ENCODE results near the gene SRPK2.
A peak's percentile ranks its signal among the peaks of the same experiment; 100 is the strongest.
"Not testable (repeated sequence)": the region's sequence is repeated elsewhere in the genome, so short reads cannot be mapped to it uniquely, and the experiment has no call there.

SRPK2 gene

DNA sequence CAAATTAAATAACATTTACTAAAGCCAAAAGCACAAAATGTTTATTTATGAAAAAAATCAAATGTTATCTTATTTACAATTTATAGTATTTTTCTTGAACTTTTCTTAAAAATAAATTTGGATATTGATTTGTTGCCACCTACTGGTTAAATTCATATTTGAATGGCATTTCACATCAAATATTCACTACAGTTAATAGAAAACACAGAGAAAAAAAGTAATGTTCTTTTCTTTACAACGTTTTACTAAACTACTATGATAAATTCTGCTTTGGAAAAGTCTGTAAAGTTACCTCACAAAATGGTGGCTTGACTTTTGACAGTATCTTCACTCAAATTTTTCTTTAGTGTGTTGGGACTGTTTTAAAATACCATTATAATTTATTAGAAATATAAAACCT lies 52.7 kb downstream of the SRPK2 start:
- DNase-seq, result no peak

DNA sequence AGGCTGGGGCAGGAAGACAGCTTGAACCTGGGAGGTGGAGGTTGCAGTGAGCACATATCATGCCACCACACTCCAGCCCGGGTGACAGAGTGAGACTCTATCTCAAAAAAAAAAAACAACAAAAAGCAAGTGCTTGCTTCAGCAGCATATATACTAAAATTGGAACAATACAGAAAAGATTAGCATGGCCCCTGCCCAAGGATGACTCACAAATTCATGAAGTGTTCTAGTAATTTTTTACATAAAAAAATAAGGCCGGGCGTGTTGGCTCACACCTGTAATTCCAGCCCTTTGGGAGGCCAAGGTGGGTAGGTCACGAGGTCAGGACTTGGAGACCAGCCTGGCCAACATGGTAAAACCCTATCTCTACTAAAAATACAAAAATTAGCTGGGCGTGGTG lies 56.1 kb downstream of the SRPK2 start:
- DNase-seq, result not testable (repeated sequence)

DNA sequence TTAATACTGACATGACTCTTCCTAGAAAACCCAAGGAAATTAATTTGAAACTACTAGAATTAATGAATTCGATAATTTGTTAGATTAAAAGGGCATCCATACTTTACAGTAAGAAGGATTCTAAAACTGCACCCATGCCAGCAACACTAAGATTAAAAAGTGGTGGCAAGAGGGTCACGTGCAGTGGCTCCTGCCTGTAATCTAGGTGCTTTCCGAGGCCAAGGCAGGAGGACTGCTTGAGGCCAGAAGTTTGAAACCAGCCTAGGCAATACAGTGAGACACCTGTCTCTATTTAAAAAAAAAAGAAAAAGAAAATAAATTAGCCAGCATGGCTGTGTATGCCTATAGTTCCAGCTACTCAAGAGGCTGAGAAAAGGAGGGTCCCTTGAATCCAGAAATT lies 58.2 kb downstream of the SRPK2 start:
- DNase-seq, result no peak

DNA sequence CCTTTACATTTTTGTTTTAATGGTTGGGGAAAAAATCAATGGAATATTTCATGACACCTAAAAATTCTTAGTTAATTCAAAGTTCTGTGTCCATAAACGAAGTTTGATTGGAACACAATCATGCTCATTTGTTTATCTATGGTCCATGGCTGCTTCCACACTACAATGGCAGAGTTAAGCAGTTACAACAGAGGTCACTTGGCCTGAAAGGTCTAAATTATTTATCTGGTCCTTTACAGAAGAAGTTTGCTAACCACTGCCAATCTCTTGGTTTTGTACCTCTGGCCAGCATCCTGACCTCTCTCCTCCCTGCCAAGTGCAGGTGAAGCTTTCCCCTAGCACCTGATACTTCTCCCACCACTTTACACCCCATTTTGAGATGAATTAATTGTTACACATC lies 61.5 kb downstream of the SRPK2 start:
- no peak for DNase-seq

DNA sequence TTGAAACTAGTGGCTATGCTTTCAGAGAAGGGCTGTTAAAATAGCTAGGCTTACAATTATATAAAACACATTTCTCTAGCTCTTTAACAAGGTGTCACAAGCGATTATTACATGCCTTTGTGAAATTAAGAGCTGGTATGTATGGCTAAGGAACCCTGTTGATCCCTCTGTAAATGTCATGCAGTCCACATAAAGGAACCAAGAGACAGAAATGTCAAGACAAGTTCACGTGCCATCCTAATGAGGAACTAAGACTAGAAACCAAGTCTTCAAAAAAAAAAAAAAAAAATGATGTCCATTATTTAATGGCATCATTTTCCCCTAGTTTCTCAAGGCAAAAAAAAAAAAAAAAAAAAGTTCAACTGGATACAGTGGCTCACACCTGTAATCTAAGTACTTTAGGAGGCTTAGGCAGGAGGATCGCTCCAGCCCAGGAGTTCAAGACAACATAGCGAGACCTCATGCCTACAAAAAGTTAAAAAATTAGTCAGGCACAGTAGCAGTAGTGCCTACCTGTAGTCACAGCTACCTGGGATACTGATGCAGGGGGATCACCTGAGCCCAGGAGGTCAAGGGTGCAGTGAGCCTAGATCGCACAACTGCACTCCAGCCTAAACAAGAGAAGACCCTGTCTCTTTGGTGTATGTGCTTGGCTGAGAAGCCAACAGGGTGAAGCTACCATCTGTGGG lies 63.4 kb downstream of the SRPK2 start:
- DNase-seq, result no peak

DNA sequence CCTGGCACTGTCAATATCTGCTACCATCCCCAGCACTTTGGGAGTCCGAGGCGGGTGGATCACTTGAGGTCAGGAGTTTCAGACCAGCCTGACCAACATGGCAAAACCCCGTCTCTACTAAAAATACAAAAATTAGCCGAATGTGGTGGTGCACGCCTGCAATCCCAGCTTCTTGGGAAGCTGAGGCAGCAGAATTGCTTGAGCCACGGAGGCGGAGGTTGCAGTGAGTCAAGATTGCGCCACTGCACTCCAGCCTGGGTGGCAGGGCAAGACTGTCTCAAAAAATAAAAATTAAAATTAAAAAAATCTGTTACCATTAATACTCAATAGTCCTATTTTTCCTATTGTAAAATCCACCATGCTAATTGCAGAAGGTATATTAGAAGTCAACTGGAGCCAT lies 64.1 kb downstream of the SRPK2 start:
- not testable (repeated sequence) for DNase-seq

DNA sequence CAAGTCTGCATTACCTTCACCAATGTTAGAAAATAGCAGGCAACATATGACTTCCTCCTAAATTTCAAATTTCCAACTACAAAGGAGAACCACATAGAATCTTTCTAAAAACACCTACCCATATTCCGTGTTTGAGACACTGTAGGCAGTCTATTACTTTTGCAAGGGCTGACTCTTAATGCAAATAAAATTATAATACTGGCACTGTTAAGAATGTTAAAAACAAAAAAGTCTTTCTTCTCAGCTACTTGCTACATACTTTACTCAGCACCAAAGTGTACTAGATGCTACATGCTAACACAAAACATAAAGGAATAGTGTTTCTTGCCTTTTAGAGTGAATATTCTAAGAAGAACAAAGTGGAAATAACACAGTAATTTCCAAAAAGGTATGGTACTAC lies 65.4 kb downstream of the SRPK2 start:
- DNase-seq, result no peak

DNA sequence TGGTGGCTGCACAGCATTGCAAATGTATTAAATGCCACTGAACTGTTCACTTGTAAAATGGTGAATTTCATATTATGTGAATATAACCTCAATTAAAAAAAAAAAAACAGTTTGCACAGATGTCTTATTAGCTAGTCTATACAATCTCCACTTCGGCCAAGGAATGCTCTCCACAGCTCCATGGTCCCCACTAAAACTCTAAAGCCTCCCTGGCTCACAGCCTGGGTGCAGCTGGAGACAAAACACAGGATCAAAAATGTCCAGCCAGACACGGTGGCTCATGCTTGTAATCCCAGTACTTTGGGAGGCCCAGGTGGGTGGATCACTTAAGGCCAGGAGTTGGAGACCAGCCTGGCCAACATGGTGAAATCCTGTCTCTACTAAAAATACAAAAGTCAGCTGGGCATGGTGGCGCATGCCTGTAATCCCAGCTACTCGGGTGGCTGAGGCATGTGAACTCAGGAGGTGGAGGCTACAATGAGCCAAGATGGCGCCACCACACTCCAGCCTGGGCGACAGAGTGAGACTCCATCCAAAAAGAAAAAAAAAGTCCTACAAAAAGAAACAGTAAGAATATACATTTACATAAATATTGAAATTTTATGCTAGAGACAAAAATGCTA lies 66.0 kb downstream of the SRPK2 start:
- DNase-seq, result no peak

DNA sequence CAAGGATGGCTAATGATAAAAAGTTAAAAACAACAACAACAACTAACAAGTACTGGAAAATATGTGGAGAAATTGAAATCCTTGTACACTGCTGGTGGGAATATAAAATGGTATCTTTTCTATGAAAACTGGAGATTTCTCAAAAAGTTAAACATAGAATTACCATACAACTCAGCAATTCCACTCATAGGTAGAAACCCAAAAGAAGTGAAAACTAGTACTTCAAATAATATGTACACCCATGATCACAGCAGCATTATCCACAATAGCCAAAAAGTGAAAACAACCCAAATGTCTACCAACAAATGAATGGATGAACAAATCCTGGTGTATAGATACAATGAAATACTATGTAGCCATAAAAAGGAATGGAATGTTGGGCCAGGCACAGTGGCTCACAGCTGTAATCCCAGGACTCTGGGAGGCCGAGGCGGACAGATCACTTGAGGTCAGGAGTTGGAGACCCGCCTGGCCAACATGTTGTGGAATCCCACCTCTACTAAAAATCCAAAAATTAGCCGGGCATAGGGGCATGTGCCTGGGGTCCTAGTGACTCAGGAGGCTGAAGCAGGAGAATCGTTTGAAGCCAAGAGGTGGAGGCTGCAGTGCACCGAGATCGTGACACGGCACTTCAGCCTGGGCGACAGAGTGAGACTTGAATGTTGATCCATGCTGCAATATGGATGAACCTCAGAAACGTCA lies 66.8 kb downstream of the SRPK2 start:
- DNase-seq, result no peak

DNA sequence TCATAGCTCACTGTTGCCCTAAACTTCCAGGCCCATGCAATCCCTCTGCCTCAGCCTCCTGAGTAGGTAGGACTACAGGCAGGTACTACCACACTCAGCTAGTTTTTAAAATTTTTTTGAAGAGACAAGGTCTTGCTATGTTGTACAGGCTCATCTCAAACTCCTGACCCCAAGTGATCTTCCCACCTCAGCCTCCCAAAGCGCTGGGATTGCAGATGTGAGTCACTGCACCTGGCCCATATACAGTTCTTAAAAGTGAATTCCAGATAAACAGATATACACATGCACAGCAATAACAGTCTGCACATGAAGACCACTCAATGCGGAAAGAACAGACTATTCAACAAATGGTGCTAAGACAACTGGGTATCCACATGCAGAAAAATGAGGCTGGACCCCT lies 67.8 kb downstream of the SRPK2 start:
- DNase-seq, result no peak

DNA sequence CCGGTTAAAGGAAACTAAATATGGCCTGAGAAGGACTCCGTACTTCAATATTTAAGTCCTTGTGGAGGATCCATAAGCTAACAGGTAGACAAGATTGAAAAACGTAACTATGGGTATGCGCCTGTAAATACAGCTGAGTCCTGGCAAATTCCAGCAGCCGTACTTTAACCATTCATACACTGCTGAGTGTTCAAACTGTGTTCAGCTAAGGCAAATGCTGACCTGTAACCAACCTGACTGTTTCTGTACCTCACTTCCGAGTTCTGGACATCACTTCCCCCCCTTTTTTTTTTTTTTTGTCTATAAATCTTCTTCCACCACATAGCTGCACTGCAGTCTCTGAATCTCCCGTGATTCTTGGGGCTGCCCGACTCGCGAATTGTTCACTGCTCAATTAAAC lies 69.1 kb downstream of the SRPK2 start:
- DNase-seq, result no peak

DNA sequence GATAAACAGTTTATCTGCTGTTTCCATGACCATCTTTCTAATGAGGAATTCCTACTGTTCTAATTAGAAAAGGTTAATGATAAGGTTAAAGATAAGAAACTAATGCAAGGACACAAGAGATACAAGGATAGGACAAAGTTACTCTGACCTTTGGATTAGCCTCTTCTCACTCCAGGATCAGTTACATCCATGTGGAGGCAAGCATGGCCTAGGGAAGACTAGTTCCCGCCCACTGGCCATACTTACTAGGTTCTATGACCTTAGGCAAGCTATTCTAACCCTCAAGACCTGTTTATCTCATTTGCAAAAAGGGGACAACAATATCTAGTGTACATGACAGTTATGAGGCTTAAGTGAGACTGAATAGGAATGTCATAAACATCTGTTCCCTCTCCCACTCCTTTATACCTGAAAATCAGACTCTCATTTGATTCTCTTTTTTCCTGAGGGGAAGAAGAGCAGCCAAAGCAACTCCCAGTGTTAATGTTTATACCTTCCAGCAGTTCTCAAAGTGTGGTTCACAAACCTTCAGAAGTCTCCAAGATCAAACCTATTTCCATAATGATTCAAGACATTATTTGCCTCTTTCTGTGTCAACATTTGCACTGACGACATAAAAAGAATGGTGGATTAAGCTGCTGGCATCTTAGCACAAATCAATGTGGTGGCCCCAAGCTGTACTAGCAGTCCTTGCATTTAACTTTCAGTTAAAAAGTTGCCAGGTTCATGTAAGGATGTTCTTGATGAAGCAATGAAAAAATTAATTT lies 72.0 kb downstream of the SRPK2 start:
- DNase-seq, result no peak

DNA sequence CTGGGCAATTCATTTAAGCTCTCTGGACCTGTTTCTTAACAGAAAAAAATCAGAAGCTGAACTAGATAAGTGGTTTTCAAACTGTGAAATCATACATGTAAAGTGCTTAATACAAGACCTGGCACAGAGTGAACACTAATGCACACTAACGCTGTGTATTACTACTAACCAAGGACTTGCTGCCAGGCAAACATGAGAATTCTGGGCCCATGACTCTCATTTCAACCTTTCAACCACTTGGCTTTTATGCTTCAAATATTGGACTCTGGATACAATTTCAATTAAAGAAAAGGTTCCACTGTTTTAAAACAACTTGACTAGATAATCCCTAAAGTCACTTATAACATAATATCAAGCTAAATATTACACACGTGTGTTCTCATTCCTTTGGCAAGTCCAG lies 73.4 kb downstream of the SRPK2 start:
- no peak for DNase-seq

DNA sequence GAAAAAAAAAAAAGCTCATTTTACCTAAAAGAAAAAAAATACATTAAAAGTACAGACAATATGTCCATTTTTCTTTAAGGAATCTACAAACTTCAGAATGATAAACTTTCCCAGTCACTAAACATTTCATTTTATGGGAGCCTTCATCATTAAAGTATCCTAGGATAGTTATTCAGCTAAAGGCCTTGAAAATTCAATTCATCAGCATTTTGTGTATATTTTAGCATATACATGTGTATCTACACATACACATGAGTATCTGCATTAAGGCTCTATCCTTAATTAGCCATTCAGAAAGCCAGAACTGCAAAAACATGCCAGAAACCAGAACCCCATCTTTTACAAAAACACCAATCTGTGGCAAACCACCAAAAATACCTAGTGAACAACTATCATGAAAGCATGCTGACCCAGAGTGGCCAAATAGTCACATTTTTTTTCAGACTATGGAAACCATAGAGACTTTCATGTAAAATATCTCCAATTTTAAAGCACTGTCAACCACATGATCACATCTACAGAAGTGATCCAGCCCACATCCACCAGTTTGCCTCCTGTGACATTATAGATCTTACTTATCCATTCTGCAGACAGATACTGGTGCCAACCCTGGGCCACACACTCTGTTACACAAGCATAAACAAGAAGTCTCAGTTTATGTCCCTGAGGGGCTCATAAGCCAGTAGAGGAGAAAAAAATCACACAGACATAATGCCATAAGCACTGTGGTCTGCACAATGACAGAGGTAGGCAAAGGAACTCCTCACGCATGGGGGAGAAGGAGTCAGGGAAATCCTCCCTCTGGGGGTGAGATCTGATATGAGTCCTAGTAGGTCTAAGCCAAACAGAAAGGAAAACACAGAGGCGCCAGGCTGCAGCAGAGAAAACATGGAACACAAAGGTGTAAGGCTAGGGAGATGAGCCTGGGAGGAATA lies 79.2 kb downstream of the SRPK2 start:
- no peak for DNase-seq

DNA sequence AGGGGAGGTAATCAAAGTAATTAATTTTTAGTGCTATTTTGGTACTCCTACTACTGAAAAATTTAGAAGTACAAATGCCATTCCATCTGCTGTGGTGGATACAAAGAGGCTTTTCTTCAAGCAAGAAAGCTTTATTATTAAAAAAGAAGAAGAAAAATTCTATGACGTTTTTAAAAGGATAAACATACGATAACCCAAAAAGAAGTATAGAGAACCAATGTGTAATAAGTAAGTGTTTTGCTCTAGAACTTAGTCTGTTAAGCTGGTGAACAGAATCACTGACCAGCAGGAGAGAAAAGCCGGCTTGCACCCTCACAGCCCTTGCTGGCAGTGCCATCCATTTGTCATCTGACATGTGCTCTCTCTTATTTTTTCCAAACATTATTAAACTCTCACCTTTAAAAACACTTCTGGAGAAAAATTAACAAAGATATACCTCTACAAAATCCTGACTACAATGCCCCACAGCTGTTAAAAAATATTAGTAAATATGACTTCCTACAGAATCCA lies 81.5 kb downstream of the SRPK2 start:
- DNase-seq, result no peak

DNA sequence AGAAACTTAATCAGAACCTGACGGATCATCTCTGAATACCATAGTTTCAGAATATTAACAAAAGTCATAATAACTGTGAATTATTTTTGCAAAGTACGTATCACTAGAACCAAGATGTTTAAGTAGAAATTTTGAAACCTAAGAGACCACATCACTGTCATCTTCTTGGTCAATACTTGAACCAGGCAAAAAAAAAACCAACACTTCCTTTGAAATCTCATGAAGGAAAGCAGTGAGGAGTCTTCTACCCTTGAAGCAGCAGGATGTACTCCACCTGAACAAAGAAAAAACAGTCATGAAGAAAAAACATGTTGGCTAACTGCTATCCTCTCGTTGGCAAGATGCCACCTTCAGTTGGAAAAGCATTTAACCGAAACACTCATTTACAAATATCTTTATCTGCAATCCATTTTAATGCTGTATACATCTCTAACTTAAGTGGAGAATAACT lies 82.4 kb downstream of the SRPK2 start:
- no peak for DNase-seq

DNA sequence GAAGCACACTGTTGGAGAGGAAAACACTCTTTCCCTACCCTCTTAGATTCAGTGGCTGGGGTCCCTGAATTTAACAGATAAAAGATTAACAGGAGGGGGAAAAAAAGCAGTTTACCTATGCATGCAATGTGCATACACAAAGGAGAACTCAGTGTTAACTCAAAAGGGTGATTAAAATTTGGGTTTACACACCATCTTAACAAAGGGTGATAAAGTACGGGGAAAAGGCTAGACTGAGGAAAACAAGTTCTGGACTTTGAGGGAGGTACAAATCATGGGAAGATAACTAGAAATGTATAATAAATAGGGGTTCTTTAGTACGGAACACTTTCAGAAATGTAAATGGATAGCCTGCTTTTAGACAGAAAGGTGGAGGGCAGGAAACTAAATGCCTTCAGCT lies 83.1 kb downstream of the SRPK2 start:
- no peak for DNase-seq

DNA sequence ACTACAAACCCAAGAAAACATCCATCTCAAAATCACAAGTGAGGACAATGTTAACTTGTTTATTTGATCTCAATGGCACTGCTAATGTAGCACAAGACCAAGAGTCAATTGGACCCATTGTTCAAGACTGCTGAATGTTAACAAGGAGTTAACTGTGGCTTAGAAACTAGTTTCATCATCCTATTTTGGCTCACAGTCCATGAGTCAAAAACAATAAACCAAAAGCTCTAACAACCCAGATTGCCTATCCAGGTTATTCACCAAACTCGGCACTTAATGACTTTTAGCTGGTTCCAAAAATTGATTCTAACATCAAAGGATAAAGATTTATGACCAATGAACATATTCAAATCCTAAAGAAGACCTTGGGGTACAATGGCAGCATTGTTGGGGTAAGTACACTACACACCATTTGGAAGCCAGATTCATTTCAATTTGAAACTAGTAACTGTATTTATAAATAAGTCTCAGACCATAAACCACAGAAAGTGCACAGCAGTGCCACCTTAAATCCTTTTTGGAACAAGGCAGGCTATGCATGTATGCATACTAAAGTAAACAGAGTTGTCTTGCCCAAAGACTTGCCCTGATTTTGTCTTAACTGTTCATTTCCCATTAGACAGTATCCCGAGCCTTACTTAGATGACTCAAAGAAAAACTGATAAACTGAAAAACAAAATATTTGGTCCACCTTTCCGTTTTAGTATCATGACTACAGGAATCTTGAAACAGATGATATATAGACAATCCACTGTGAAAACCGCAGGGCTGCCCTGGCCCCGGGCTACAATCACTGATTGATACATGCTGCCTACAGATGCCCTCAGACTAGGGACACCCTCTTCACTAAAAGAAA lies 84.5 kb downstream of the SRPK2 start:
- DNase-seq, result no peak

DNA sequence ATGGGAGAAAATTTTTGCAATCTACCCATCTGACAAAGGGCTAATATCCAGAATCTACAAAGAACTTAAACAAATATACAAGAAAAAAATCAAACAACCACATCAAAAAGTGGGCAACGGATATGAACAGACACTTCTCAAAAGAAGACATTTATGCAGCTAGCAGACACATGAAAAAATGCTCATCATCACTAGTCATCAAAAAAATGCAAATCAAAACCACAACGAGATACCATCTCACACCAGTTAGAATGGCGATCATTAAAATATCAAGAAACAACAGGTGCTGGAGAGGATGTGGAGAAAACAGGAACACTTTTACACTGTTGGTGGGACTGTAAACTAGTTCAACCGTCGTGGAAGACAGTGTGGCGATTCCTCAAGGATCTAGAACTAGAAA lies 88.1 kb downstream of the SRPK2 start:
- not testable (repeated sequence) for DNase-seq

DNA sequence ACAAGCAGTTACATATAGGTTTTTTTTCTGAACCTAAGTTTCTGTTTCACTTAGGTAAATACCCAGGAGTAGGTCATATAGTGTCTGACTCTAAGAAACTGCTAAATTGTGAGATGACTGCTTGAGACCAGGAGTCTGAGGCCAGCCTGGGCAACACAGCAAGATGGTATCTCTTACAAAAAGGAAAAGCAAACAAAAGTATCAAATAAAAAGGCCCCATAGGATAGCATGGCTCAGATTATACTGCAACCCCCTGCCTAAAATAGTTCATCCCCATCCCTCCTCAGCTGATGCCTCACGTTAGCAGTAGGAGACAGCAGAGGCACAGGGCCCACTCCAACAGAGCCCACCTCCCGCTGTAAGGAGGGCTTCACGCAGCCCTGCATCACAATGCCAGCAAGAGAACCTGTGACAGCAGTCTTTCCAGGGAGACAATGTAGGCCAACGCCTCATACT lies 90.3 kb downstream of the SRPK2 start:
- DNase-seq, result peak; percentile 44

DNA sequence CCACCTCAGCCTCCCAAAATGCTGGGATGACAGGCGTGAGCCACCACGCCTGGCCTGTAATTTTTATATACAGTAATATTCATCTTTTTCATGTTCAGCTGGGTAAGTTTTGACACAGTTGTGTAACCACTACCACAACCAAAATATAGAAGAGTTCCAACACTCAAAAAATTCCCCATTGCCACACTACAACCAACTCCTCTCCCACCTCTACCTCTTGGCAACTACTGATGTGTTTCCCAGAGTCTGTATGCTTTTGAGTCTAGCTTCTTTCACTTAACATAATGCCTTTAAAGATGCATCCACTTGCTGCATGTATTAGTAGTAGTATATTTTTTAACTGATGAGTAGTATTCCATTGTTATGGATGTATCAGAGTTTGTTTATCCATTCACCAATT lies 90.7 kb downstream of the SRPK2 start:
- no peak for DNase-seq

Data from stimulated activated CD8-positive, alpha-beta memory T cell treated with anti-CD3 and anti-CD28 coated beads, Interleukin-4, amount 100 ng/mL, for 48 hours (primary cell).